ENCODE results near the gene SNCAIP. TPM values are rescaled to one million over a fixed set of nuclear protein-coding genes. Genes with fewer than 3 reads are reported as not detected.

SNCAIP gene
- total and polyA plus RNA-seq, 3 donors from 2014 or later: 12.7 to 28.4 (median 16.1) TPM

DNA sequence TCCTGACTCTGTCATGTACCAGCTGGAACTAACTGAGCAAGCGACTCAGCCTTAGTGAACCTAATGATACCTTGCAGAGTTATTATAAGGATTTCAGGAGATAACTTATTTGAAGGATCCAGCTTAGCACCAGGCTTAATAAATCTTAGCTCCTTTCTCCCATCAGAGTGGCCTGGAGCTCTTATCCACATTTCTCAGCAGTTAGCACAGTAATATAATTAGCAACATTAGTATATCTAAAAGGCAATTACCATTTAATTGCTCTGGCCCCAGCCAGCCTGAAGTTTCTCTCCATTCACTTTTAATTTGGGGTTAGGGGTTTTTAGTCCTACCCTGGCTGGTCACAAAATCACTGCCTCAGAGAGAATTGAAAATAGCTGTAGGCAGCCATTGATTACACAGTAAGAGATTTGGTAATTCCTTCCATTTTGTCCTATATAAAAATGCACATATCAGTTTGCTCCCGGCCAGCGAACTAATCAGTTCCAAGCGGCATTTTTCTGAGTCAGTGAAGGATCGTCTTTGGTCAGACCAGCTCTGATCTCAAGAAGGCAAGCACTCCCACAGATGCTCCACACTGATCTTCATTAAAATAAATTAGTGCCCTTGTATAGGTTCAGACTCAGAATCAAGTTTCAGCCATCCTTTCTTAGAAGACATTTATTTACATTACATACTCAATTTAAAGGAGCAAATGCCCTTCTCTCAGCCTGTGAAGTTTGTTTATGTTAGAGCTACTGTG, 56.6 kb downstream of the SNCAIP start:
- no peak for DNase-seq
- Histone ChIP-seq H3K27me3 (no peaks in the 10 kb centered on the region), H3K27ac (no peak overlapping the region), H3K36me3 (ENCODE audit: low read depth, missing control alignments) (no peaks in the 10 kb centered on the region), H3K4me3 (no peak overlapping the region), H3K9me3 (no peaks in the 10 kb centered on the region), H3K4me1 (no peaks in the 10 kb centered on the region)
- TF ChIP-seq, protein P1, sequence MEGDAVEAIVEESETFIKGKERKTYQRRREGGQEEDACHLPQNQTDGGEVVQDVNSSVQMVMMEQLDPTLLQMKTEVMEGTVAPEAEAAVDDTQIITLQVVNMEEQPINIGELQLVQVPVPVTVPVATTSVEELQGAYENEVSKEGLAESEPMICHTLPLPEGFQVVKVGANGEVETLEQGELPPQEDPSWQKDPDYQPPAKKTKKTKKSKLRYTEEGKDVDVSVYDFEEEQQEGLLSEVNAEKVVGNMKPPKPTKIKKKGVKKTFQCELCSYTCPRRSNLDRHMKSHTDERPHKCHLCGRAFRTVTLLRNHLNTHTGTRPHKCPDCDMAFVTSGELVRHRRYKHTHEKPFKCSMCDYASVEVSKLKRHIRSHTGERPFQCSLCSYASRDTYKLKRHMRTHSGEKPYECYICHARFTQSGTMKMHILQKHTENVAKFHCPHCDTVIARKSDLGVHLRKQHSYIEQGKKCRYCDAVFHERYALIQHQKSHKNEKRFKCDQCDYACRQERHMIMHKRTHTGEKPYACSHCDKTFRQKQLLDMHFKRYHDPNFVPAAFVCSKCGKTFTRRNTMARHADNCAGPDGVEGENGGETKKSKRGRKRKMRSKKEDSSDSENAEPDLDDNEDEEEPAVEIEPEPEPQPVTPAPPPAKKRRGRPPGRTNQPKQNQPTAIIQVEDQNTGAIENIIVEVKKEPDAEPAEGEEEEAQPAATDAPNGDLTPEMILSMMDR (IDR thresholded peaks at IDR 0.05): no peak
- TF ChIP-seq POLR2A (IDR thresholded peaks at IDR 0.05): no peak
- intact Hi-C loops (cut with DNase I; ENCODE audit: low total_unique reads): no loop called here
- WGBS, 2 donors: 70 to 89% methylated on average over 5 of the region's 5 CpGs

- H3K4me1 ChIP-seq: no peaks in the 10 kb centered on the region
- no peak for DNase-seq
- H3K9me3 ChIP-seq: no peaks in the 10 kb centered on the region
- no peaks in the 10 kb centered on the region for H3K36me3 ChIP-seq (ENCODE audit: low read depth, missing control alignments)
- no peaks in the 10 kb centered on the region for H3K27me3 ChIP-seq
- TF ChIP-seq POLR2A (IDR thresholded peaks at IDR 0.05): no peak
- TF ChIP-seq, protein P1 (IDR thresholded peaks at IDR 0.05): no peak
- intact Hi-C loops (cut with DNase I; ENCODE audit: low total_unique reads): no loop called here
- H3K4me3 ChIP-seq: no peak overlapping the region
- no peak overlapping the region for H3K27ac ChIP-seq
- 52 to 64% methylated on average over 4 of the region's 4 CpGs for WGBS, 2 donors
These were observed 57.3 kb downstream of the SNCAIP start for GRCh38 chr5:122369253-122369815.

DNA sequence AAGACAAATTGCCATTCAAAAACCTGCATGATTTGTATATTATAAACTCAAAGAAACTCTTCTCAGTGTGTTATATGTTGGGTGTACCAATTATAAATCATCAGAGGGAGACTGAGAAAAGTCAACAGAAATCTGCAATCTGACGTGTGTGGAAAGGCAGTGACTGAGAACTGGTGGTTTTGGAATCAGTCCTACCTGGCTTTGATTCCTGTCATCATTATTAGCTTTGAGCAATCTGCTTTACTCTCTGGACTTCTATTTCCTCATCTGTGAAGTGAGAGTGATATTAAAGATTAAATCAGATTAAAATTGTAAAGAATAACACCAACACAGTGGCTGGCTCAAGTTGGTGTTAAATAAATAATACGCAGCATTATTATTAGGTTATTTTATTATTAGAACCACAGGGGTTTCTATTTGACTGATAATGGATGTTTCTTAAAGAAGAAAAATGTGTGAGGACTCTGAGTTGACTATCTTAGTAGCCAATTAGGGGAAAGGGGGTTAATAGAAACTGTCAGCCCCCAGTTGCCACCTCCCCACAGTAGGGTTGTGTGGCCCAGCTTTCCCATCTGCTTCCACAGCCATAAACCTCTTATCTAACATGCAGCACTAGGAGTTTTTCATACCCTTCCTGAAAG, 59.6 kb downstream of the SNCAIP start:
- Histone ChIP-seq H3K36me3 (ENCODE audit: low read depth, missing control alignments) (no peaks in the 10 kb centered on the region), H3K4me3 (no peak overlapping the region), H3K27me3 (no peaks in the 10 kb centered on the region), H3K27ac (no peak overlapping the region), H3K9me3 (no peaks in the 10 kb centered on the region), H3K4me1 (no peaks in the 10 kb centered on the region)
- WGBS, 2 donors: 91 to 96% methylated on average over 2 of the region's 2 CpGs
- no peak for DNase-seq
- TF ChIP-seq, protein P1 (IDR thresholded peaks at IDR 0.05): no peak
- no peak for TF ChIP-seq POLR2A (IDR thresholded peaks at IDR 0.05)
- intact Hi-C loops (cut with DNase I; ENCODE audit: low total_unique reads): no loop called here

- Histone ChIP-seq H3K36me3 (ENCODE audit: low read depth, missing control alignments) (no peaks in the 10 kb centered on the region), H3K27ac (no peak overlapping the region), H3K4me1 (no peaks in the 10 kb centered on the region), H3K9me3 (no peaks in the 10 kb centered on the region), H3K27me3 (no peaks in the 10 kb centered on the region), H3K4me3 (no peak overlapping the region)
- no peak for TF ChIP-seq POLR2A (IDR thresholded peaks at IDR 0.05)
- TF ChIP-seq, protein P1 (IDR thresholded peaks at IDR 0.05): no peak
- intact Hi-C loops (cut with DNase I; ENCODE audit: low total_unique reads): no loop called here
- DNase-seq: no peak
These were observed 62.1 kb downstream of the SNCAIP start for GRCh38 chr5:122374110-122374509.
